Measurements from ENCODE around the gene CDKN1B.

GRCh38 chr12:12720052-12720451 lies 2.9 kb downstream of the CDKN1B start:
- TF ChIP-seq CTCF (IDR thresholded peaks at IDR 0.05) (no peak), POLR2A (IDR thresholded peaks at IDR 0.05) (no peak), POLR2AphosphoS5 (IDR thresholded peaks at IDR 0.05) (no peak)
